ENCODE results near the gene SMIM13. TPM values are rescaled to one million over a fixed set of nuclear protein-coding genes. Genes with fewer than 3 reads are reported as not detected.

SMIM13 gene
- 36.8 TPM for total RNA-seq (ENCODE audit: insufficient read depth, low replicate concordance)

GRCh38 chr6:11093626-11094410, at the start of gene SMIM13:
SMIM13 (plus strand) TSS chr6:11093834; CDS start chr6:11094314, 480 bp downstream.
- DNase-seq (ENCODE audit: low spot score), result peak; percentile 100

GRCh38 chr6:11043961-11044711, 49.5 kb upstream of the SMIM13 start, which contains the start of gene ELOVL2:
ELOVL2 (minus strand) TSS chr6:11044305; CDS start chr6:11044230, 75 bp downstream.
- DNase-seq (ENCODE audit: low spot score), result peak; percentile 53

GRCh38 chr6:11044712-11045167, 48.9 kb upstream of the SMIM13 start:
- no peak for DNase-seq (ENCODE audit: low spot score)

GRCh38 chr6:11050731-11051130, 42.9 kb upstream of the SMIM13 start:
- DNase-seq (ENCODE audit: low spot score), result no peak

- DNase-seq (ENCODE audit: low spot score), result no peak
Observed at GRCh38 chr6:11053307-11053706, 40.3 kb upstream of the SMIM13 start.

GRCh38 chr6:11054722-11055121, 38.9 kb upstream of the SMIM13 start:
- no peak for DNase-seq (ENCODE audit: low spot score)

GRCh38 chr6:11055127-11055627, 38.5 kb upstream of the SMIM13 start:
- no peak for DNase-seq (ENCODE audit: low spot score)

- no peak for DNase-seq (ENCODE audit: low spot score)
Observed at GRCh38 chr6:11056871-11057270, 36.8 kb upstream of the SMIM13 start.

GRCh38 chr6:11058406-11058805, 35.2 kb upstream of the SMIM13 start:
- no peak for DNase-seq (ENCODE audit: low spot score)

- no peak for DNase-seq (ENCODE audit: low spot score)
Observed at GRCh38 chr6:11062083-11062482, 31.6 kb upstream of the SMIM13 start.

- DNase-seq (ENCODE audit: low spot score), result no peak
Observed at GRCh38 chr6:11062715-11063114, 30.9 kb upstream of the SMIM13 start.

- no peak for DNase-seq (ENCODE audit: low spot score)
Observed at GRCh38 chr6:11064836-11065235, 28.8 kb upstream of the SMIM13 start.

- DNase-seq (ENCODE audit: low spot score), result no peak
Observed at GRCh38 chr6:11065436-11066202, 28.0 kb upstream of the SMIM13 start.

- no peak for DNase-seq (ENCODE audit: low spot score)
Observed at GRCh38 chr6:11066505-11067347, 26.9 kb upstream of the SMIM13 start.

- DNase-seq (ENCODE audit: low spot score), result no peak
Observed at GRCh38 chr6:11067348-11067747, 26.3 kb upstream of the SMIM13 start.

GRCh38 chr6:11069760-11070159, 23.9 kb upstream of the SMIM13 start:
- no peak for DNase-seq (ENCODE audit: low spot score)

GRCh38 chr6:11072101-11072500, 21.5 kb upstream of the SMIM13 start:
- no peak for DNase-seq (ENCODE audit: low spot score)

- DNase-seq (ENCODE audit: low spot score), result no peak
Observed at GRCh38 chr6:11076540-11076939, 17.1 kb upstream of the SMIM13 start.

- no peak for DNase-seq (ENCODE audit: low spot score)
Observed at GRCh38 chr6:11078266-11078665, 15.4 kb upstream of the SMIM13 start.

GRCh38 chr6:11080296-11080695, 13.3 kb upstream of the SMIM13 start:
- no peak for DNase-seq (ENCODE audit: low spot score)

GRCh38 chr6:11083491-11083890, 10.1 kb upstream of the SMIM13 start:
- no peak for DNase-seq (ENCODE audit: low spot score)

Data from umbilical cord (tissue), 2 donors.